Measurements from ENCODE around the gene IP6K1. TPM values are rescaled to one million over a fixed set of nuclear protein-coding genes. Genes with fewer than 3 reads are reported as not detected.
"Not testable (repeated sequence)": the region's sequence is repeated elsewhere in the genome, so short reads cannot be mapped to it uniquely, and the experiment has no call there.

The IP6K1 gene
- total RNA-seq, 1 experiment from 2014 or later: 44.8 TPM

DNA sequence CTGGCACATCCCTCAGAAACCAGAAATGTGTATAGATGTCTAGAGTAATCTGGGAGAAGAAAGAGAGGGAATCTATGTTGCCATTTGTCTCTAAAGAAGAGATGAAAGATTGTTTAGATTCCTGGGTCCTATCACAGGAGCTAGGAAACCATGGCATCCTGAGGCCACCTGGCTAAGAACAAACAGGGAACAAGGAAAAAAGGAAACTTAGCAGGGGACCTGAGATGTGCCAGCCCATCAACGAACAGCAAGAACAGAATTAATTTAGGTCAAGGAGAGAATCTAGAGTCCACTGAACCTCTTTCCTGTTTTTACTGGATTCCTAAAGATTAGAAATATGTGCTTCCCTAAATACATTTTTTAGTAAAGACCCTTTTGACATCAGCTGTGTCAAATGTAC lies 30.3 kb downstream of the IP6K1 start:
- Mint-ChIP-seq H3K27ac (ENCODE audit: low read depth, unreplicated experiment) (no peak overlapping the region), H3K27me3 (ENCODE audit: insufficient read depth, unreplicated experiment) (no peaks in the 10 kb centered on the region), H3K4me3 (ENCODE audit: unreplicated experiment) (no peak overlapping the region), H3K36me3 (ENCODE audit: insufficient read depth, unreplicated experiment) (peaks cover 32% of the 10 kb centered on the region), H3K9me3 (ENCODE audit: unreplicated experiment) (no peaks in the 10 kb centered on the region), H3K4me1 (ENCODE audit: insufficient read depth, unreplicated experiment) (peaks cover 12% of the 10 kb centered on the region)
- intact Hi-C loops (cut with micrococcal nuclease): no loop called here
- DNase-seq (ENCODE audit: unreplicated experiment): no peak
- ChIA-PET POLR2A (interaction anchor here (1.7 kb wide), 1 partner anchor 25 kb away, joined by 3 read pairs; no protein-coding TSS in a partner anchor), CTCF (no interaction called here)
- TF ChIP-seq CTCF (IDR thresholded peaks at IDR 0.05; ENCODE audit: unreplicated experiment): no peak
- BruUV-seq (replicated peaks): no TSS peak

GRCh38 chr3:49754536-49754935 lies 31.8 kb downstream of the IP6K1 start:
- H3K27ac Mint-ChIP-seq (ENCODE audit: low read depth, unreplicated experiment): no peak overlapping the region

DNA sequence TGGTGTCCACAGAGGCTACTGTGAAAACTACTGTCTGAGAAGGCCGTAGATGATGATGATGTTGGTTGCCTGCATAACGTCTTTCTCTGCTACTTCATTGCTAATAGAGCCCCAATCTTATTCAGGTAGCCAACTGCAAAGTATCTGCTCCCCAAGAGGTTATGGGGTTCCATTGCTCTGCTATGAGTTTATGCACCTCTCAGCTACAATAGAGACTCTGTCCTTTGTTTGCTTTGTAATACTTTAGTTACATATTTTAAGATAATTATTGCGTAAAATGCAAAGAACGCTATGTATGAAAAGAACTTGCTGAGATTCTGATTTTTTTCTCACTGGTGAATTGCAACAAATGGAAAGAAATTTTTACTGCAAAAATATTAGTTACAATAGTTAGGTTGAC lies 34.8 kb downstream of the IP6K1 start:
- no peak for DNase-seq (ENCODE audit: unreplicated experiment)
- ChIA-PET POLR2A (no interaction called here), CTCF (interaction anchor here (0.7 kb wide), 1 partner anchor 291 kb away, joined by 4 read pairs; no protein-coding TSS in a partner anchor)
- Mint-ChIP-seq H3K4me1 (ENCODE audit: insufficient read depth, unreplicated experiment) (peaks cover 15% of the 10 kb centered on the region), H3K4me3 (ENCODE audit: unreplicated experiment) (no peak overlapping the region), H3K27ac (ENCODE audit: low read depth, unreplicated experiment) (no peak overlapping the region), H3K36me3 (ENCODE audit: insufficient read depth, unreplicated experiment) (peaks cover 40% of the 10 kb centered on the region), H3K9me3 (ENCODE audit: unreplicated experiment) (no peaks in the 10 kb centered on the region), H3K27me3 (ENCODE audit: insufficient read depth, unreplicated experiment) (no peaks in the 10 kb centered on the region)
- intact Hi-C loops (cut with micrococcal nuclease): no loop called here
- no TSS peak for BruUV-seq (replicated peaks)
- TF ChIP-seq CTCF (IDR thresholded peaks at IDR 0.05; ENCODE audit: unreplicated experiment): no peak

More at GRCh38 chr3:49754536-49754935, 31.8 kb downstream of the IP6K1 start:
- no peak for TF ChIP-seq CTCF (IDR thresholded peaks at IDR 0.05; ENCODE audit: unreplicated experiment)
- no TSS peak for BruUV-seq (replicated peaks)
- no peaks in the 10 kb centered on the region for H3K9me3 Mint-ChIP-seq (ENCODE audit: unreplicated experiment)
- H3K4me3 Mint-ChIP-seq (ENCODE audit: unreplicated experiment): no peak overlapping the region
- H3K4me1 Mint-ChIP-seq (ENCODE audit: insufficient read depth, unreplicated experiment): peaks cover 12% of the 10 kb centered on the region
- ChIA-PET CTCF (no interaction called here), POLR2A (interaction anchor here (1.2 kb wide), 1 partner anchor 33 kb away, joined by 3 read pairs; no protein-coding TSS in a partner anchor)
- no peak for DNase-seq (ENCODE audit: unreplicated experiment)
- intact Hi-C loops (cut with micrococcal nuclease): no loop called here
- no peaks in the 10 kb centered on the region for H3K27me3 Mint-ChIP-seq (ENCODE audit: insufficient read depth, unreplicated experiment)
- peaks cover 25% of the 10 kb centered on the region for H3K36me3 Mint-ChIP-seq (ENCODE audit: insufficient read depth, unreplicated experiment)

DNA sequence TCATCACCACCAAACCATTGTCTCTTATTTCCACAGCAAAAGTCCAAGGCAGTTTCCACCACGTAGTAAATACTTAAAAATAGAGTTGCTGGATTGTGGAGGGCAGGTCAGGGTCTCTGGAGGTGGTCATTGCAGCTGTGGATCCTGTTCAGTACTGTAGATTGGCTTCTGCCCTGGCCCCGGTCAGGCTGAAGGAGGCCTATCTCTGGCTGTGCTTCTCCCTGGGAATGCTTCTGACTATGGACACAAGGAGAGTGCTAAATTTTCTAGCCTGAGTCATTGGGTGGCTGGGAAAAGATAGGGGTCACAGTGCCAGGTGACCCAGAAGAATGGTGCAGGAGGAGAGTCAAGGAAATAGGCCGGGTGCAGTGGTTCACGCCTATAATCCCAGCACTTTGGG lies 36.3 kb downstream of the IP6K1 start:
- DNase-seq (ENCODE audit: unreplicated experiment): no peak
- H3K27ac Mint-ChIP-seq (ENCODE audit: low read depth, unreplicated experiment): no peak overlapping the region
- peaks cover 47% of the 10 kb centered on the region for H3K36me3 Mint-ChIP-seq (ENCODE audit: insufficient read depth, unreplicated experiment)
- intact Hi-C loops (cut with micrococcal nuclease): no loop called here
- no peaks in the 10 kb centered on the region for H3K27me3 Mint-ChIP-seq (ENCODE audit: insufficient read depth, unreplicated experiment)
- BruUV-seq (replicated peaks): no TSS peak
- no peak for TF ChIP-seq CTCF (IDR thresholded peaks at IDR 0.05; ENCODE audit: unreplicated experiment)
- H3K9me3 Mint-ChIP-seq (ENCODE audit: unreplicated experiment): no peaks in the 10 kb centered on the region
- ChIA-PET CTCF (no interaction called here), POLR2A (interaction anchor here (0.7 kb wide), 2 partner anchors 94 to 262 kb away, joined by 3 read pairs; no protein-coding TSS in a partner anchor)
- peaks cover 14% of the 10 kb centered on the region for H3K4me1 Mint-ChIP-seq (ENCODE audit: insufficient read depth, unreplicated experiment)
- H3K4me3 Mint-ChIP-seq (ENCODE audit: unreplicated experiment): no peak overlapping the region

DNA sequence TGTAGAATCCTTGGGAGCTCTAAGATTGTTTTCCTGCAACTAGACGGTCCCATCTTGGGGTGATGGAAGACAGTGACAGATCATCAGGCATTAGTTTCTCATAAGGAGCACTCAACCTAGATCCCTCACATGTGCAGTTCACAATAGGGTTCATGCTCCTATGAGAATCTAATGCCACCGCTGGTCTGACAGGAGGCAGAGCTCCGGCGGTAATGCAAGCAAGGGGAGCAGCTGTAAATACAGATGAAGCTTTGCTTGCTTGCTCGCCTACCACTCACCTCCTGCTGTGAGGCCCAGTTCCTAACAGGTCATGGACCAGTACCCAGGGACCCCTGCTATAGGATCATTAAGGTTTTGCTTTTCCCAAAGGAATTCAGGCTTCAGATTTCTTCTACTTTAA lies 37.5 kb downstream of the IP6K1 start:
- H3K9me3 Mint-ChIP-seq (ENCODE audit: unreplicated experiment); BruUV-seq (replicated peaks); H3K4me3 Mint-ChIP-seq (ENCODE audit: unreplicated experiment); DNase-seq (ENCODE audit: unreplicated experiment); intact Hi-C loops (cut with micrococcal nuclease); H3K27ac Mint-ChIP-seq (ENCODE audit: low read depth, unreplicated experiment); H3K27me3 Mint-ChIP-seq (ENCODE audit: insufficient read depth, unreplicated experiment): not testable (repeated sequence)
- Mint-ChIP-seq H3K36me3 (ENCODE audit: insufficient read depth, unreplicated experiment) (peaks cover 51% of the 10 kb centered on the region), H3K4me1 (ENCODE audit: insufficient read depth, unreplicated experiment) (peaks cover 22% of the 10 kb centered on the region)
- POLR2A ChIA-PET: interaction anchor here (0.6 to 1.9 kb wide), 4 partner anchors 9 to 192 kb away, joined by 3 to 7 read pairs (median 4); partner anchors contain the start of gene GMPPB
- CTCF ChIA-PET: interaction anchor here (0.8 to 1.0 kb wide), 2 partner anchors 37 to 77 kb away, joined by 3 read pairs; partner anchors contain the start of gene IP6K1
